HepG2 (cell line): ENCODE data around the gene SH3GLB2. TPM values are rescaled to one million over a fixed set of nuclear protein-coding genes. Genes with fewer than 3 reads are reported as not detected.
A peak's percentile ranks its signal among the peaks of the same experiment; 100 is the strongest.

Experiments
- ATM ChIP-seq: fragments of 450-650 bp; IDR thresholded peaks from 2 replicates; pipeline ENCODE4 v1.7.1; 2017; ENCODE audit warnings: mild to moderate bottlenecking, borderline replicate concordance
- BORCS8-MEF2B ChIP-seq: sonication (generic); formaldehyde crosslinking; IDR thresholded peaks from 2 replicates; pipeline ENCODE4 v1.8.0; 2022; ENCODE audit warnings: mild to moderate bottlenecking, missing genetic modification reagents
- ELF1 ChIP-seq: sonication (generic); formaldehyde crosslinking; IDR thresholded peaks from 2 replicates; pipeline ENCODE4 v1.4.0; 2020; ENCODE audit warnings: missing genetic modification reagents
- EP300 ChIP-seq, 3 experiments: sonication (generic) in 1 of 3; formaldehyde crosslinking in 1 of 3; IDR thresholded peaks; 2 replicates each; pipeline versions ENCODE4 v1.5.1 to v1.6.1; 2011 to 2020; ENCODE audit warnings: low read depth in 2 of 3, low read length in 2 of 3, borderline replicate concordance in 1 of 3, improper control_type of control experiment in 1 of 3, mild to moderate bottlenecking in 1 of 3, missing genetic modification reagents in 1 of 3, moderate library complexity in 1 of 3
- FOXJ3 ChIP-seq: sonication (generic); formaldehyde crosslinking; IDR thresholded peaks from 2 replicates; pipeline ENCODE4 v1.4.0; 2020; ENCODE audit warnings: missing genetic modification reagents, mild to moderate bottlenecking, borderline replicate concordance
- GATAD1 ChIP-seq: IDR thresholded peaks from 2 replicates; pipeline ENCODE4 v1.6.1; 2016; ENCODE audit warnings: missing genetic modification reagents, missing compliant biosample characterization
- MTA1 ChIP-seq: sonication (generic); formaldehyde crosslinking; IDR thresholded peaks from 2 replicates; pipeline ENCODE4 v1.4.0; 2020; ENCODE audit warnings: missing genetic modification reagents, mild to moderate bottlenecking, borderline replicate concordance
- MYC ChIP-seq: sonication (generic); formaldehyde crosslinking; IDR thresholded peaks from 2 replicates; pipeline ENCODE4 v1.9.0; 2021; ENCODE audit warnings: missing genetic modification reagents, borderline replicate concordance
- NFKB2 ChIP-seq: sonication (generic); formaldehyde crosslinking; IDR thresholded peaks from 2 replicates; pipeline ENCODE4 v1.4.0; 2020; ENCODE audit warnings: missing genetic modification reagents, borderline replicate concordance
- SAP130 ChIP-seq: IDR thresholded peaks from 2 replicates; pipeline ENCODE4 v1.6.1; 2016; ENCODE audit warnings: low read depth
- TARDBP ChIP-seq: sonication (generic); formaldehyde crosslinking; IDR thresholded peaks from 2 replicates; pipeline ENCODE4 v1.8.0; 2022; ENCODE audit warnings: mild to moderate bottlenecking, missing genetic modification reagents
- TCF12 ChIP-seq, 2 experiments: fragments of 450-650 bp in 1 of 2; sonication (generic) in 1 of 2; formaldehyde crosslinking in 1 of 2; IDR thresholded peaks; 2 replicates each; pipeline versions ENCODE4 v1.6.1 to v1.8.0; 2017 to 2022; ENCODE audit warnings: antibody characterized with exemption in 1 of 2, mild to moderate bottlenecking in 1 of 2, missing genetic modification reagents in 1 of 2, moderate library complexity in 1 of 2
- ZNF232 ChIP-seq: sonication (generic); formaldehyde crosslinking; IDR thresholded peaks from 2 replicates; pipeline ENCODE4 v1.4.0; 2020; ENCODE audit warnings: missing genetic modification reagents, borderline replicate concordance
- ZNF33A ChIP-seq: sonication (generic); formaldehyde crosslinking; IDR thresholded peaks from 2 replicates; pipeline ENCODE4 v1.5.1; 2020; ENCODE audit warnings: missing genetic modification reagents, mild to moderate bottlenecking, moderate library complexity, borderline replicate concordance
- ZNF547 ChIP-seq: sonication (generic); formaldehyde crosslinking; IDR thresholded peaks from 2 replicates; pipeline ENCODE4 v1.5.1; 2020; ENCODE audit warnings: mild to moderate bottlenecking, missing genetic modification reagents
- ZNF558 ChIP-seq: sonication (generic); formaldehyde crosslinking; IDR thresholded peaks from 2 replicates; pipeline ENCODE4 v1.9.0; 2022; ENCODE audit warnings: mild to moderate bottlenecking, missing genetic modification reagents, borderline replicate concordance
- ZSCAN22 ChIP-seq: sonication (generic); formaldehyde crosslinking; IDR thresholded peaks from 2 replicates; pipeline ENCODE4 v1.4.0; 2020; ENCODE audit warnings: mild to moderate bottlenecking, missing genetic modification reagents
- polyA plus RNA-seq, 8 experiments: library from polyadenylated mRNA; depleted of rRNA in 3 of 8; stranded (reverse) in 7 of 8; unstranded in 1 of 8; fragments of >200 nt; fragmentation: Illumina TruSeq in 4 of 8; extraction: Trizol in 4 of 8; gene quantifications; 2 replicates each; pipeline versions ENCODE4 v1.2.1 to v1.2.3, GENCODE V29; 2011 to 2016; ENCODE audit warnings: low read depth in 4 of 8, missing spikeins in 1 of 8, mixed read lengths in 1 of 8; ENCODE audit not compliant: insufficient read depth in 1 of 8
- total RNA-seq, 5 experiments: library from RNA; depleted of rRNA; stranded (reverse); fragments of >200 nt; fragmentation: Illumina TruSeq; extraction: Trizol; gene quantifications; 2 replicates each; pipeline ENCODE4 v1.2.3, GENCODE V29; 2016; ENCODE audit warnings: low read depth in 1 of 5
- TF ChIP-seq, protein P1 (sequence below): sonication (generic); formaldehyde crosslinking; IDR thresholded peaks from 2 replicates; pipeline ENCODE4 v1.4.0; 2020; ENCODE audit warnings: low read depth, missing genetic modification reagents
- TF ChIP-seq, protein P2 (sequence below): sonication (generic); formaldehyde crosslinking; IDR thresholded peaks from 2 replicates; pipeline ENCODE4 v1.4.0; 2020; ENCODE audit warnings: missing genetic modification reagents
- TF ChIP-seq, protein P3 (sequence below): sonication (generic); formaldehyde crosslinking; IDR thresholded peaks from 2 replicates; pipeline ENCODE4 v1.4.0; 2020; ENCODE audit warnings: missing genetic modification reagents
- TF ChIP-seq, protein P4 (sequence below): sonication (generic); formaldehyde crosslinking; IDR thresholded peaks from 2 replicates; pipeline ENCODE4 v1.4.0; 2020; ENCODE audit warnings: missing genetic modification reagents, mild to moderate bottlenecking, borderline replicate concordance

SH3GLB2 gene
- total and polyA plus RNA-seq, 2 of the 13 experiments (the other 11 are each of a cell fraction or from before 2014, with no cell fraction given): 24.0 to 40.6 TPM

DNA sequence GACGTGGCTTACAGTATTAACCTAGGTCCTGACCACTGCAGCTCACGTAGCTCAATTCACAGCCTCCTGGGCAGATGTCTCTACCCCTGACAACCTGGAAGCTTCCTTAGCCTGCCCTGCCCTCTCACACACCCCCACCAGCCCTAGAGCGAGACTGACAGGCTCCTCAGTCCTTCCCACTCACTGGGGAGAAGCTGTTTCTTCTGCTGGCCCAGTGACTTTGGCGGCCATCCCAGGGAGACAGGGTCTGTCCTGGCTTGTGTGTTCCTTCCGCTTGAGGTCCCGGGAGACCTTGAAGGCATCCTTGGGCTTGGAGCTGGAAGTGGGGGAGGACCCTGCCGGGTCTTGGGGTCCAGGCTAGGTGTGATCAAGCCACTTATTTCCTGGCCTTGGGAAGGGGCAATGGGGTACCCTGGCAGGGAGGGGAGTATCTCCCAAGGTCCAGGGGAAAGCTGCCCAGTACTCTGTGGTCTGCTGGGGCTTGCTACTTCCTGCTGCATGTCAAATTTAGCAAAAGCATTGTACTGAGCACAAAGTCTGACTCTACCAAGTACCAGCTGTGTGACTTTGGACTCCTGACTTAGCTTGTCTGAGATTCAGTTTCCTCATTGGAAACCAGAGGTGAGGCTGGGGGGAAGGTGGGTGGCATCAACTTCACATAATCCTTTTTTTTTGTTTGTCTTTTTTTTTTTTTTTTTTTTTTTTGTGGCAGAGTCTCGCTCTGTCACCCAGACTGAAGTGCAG lies 10.2 kb upstream of the SH3GLB2 start (continued):
- TF ChIP-seq, protein P1, sequence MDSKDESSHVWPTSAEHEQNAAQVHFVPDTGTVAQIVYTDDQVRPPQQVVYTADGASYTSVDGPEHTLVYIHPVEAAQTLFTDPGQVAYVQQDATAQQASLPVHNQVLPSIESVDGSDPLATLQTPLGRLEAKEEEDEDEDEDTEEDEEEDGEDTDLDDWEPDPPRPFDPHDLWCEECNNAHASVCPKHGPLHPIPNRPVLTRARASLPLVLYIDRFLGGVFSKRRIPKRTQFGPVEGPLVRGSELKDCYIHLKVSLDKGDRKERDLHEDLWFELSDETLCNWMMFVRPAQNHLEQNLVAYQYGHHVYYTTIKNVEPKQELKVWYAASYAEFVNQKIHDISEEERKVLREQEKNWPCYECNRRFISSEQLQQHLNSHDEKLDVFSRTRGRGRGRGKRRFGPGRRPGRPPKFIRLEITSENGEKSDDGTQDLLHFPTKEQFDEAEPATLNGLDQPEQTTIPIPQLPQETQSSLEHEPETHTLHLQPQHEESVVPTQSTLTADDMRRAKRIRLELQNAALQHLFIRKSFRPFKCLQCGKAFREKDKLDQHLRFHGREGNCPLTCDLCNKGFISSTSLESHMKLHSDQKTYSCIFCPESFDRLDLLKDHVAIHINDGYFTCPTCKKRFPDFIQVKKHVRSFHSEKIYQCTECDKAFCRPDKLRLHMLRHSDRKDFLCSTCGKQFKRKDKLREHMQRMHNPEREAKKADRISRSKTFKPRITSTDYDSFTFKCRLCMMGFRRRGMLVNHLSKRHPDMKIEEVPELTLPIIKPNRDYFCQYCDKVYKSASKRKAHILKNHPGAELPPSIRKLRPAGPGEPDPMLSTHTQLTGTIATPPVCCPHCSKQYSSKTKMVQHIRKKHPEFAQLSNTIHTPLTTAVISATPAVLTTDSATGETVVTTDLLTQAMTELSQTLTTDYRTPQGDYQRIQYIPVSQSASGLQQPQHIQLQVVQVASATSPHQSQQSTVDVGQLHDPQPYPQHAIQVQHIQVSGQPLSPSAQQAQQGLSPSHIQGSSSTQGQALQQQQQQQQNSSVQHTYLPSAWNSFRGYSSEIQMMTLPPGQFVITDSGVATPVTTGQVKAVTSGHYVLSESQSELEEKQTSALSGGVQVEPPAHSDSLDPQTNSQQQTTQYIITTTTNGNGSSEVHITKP: no peak
- TF ChIP-seq ZNF558 (no peak), ZNF547 (no peak), MYC (CRISPR knock-in tag) (no peak), ELF1 (CRISPR knock-in tag) (no peak), ZSCAN22 (CRISPR knock-in tag) (no peak), ATM (no peak), TCF12 (IDR thresholded peaks at IDR 0.05) (no peak), TCF12 (CRISPR knock-in tag; IDR thresholded peaks at IDR 0.05) (no peak), GATAD1 (CRISPR knock-in tag) (no peak), NFKB2 (CRISPR knock-in tag) (no peak), SAP130 (peak; percentile 78), BORCS8-MEF2B (CRISPR knock-in tag) (no peak), EP300 (IDR thresholded peaks at IDR 0.05; ENCODE audit: low read depth in 2 of 2, low read length in 2 of 2) (peak in 1 of 2 experiments; percentile 29; a peak in 1 of 4 replicates), EP300 (CRISPR knock-in tag; IDR thresholded peaks at IDR 0.05; ENCODE audit: borderline replicate concordance) (no peak), FOXJ3 (CRISPR knock-in tag) (no peak), ZNF33A (CRISPR knock-in tag) (no peak), MTA1 (CRISPR knock-in tag) (0 out of 2 replicates have a peak, but pooled peaks have one; percentile 13), TARDBP (CRISPR knock-in tag) (no peak), ZNF232 (no peak)
- TF ChIP-seq, protein P2, sequence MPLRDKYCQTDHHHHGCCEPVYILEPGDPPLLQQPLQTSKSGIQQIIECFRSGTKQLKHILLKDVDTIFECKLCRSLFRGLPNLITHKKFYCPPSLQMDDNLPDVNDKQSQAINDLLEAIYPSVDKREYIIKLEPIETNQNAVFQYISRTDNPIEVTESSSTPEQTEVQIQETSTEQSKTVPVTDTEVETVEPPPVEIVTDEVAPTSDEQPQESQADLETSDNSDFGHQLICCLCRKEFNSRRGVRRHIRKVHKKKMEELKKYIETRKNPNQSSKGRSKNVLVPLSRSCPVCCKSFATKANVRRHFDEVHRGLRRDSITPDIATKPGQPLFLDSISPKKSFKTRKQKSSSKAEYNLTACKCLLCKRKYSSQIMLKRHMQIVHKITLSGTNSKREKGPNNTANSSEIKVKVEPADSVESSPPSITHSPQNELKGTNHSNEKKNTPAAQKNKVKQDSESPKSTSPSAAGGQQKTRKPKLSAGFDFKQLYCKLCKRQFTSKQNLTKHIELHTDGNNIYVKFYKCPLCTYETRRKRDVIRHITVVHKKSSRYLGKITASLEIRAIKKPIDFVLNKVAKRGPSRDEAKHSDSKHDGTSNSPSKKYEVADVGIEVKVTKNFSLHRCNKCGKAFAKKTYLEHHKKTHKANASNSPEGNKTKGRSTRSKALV: no peak
- TF ChIP-seq, protein P3, sequence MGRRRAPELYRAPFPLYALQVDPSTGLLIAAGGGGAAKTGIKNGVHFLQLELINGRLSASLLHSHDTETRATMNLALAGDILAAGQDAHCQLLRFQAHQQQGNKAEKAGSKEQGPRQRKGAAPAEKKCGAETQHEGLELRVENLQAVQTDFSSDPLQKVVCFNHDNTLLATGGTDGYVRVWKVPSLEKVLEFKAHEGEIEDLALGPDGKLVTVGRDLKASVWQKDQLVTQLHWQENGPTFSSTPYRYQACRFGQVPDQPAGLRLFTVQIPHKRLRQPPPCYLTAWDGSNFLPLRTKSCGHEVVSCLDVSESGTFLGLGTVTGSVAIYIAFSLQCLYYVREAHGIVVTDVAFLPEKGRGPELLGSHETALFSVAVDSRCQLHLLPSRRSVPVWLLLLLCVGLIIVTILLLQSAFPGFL (CRISPR knock-in tag): no peak
- TF ChIP-seq, protein P4, sequence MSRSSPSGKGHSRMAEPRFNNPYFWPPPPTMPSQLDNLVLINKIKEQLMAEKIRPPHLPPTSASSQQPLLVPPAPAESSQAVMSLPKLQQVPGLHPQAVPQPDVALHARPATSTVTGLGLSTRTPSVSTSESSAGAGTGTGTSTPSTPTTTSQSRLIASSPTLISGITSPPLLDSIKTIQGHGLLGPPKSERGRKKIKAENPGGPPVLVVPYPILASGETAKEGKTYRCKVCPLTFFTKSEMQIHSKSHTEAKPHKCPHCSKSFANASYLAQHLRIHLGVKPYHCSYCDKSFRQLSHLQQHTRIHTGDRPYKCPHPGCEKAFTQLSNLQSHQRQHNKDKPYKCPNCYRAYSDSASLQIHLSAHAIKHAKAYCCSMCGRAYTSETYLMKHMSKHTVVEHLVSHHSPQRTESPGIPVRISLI: peak; percentile 59
